GM18861 (cell line): ENCODE measurements around the gene IFNA6.
"Not testable (repeated sequence)": the region's sequence is repeated elsewhere in the genome, so short reads cannot be mapped to it uniquely, and the experiment has no call there.

Source experiments
- ATAC-seq: cut with Tn5 transposase; IDR thresholded peaks from one replicate; pipeline ENCODE4 v1.9.1; 2021; ENCODE audit not compliant: unreplicated experiment

IFNA6 gene

GRCh38 chr9:21350787-21351186 is at the start of gene IFNA6:
IFNA6 (minus strand) TSS chr9:21350887; CDS start chr9:21350887, 0 bp downstream.
- ATAC-seq: no peak

GRCh38 chr9:21399956-21400355 is 49.3 kb upstream of the IFNA6 start:
- no peak for ATAC-seq

- ATAC-seq: no peak
These were observed 48.3 kb upstream of the IFNA6 start for GRCh38 chr9:21398955-21399489.

GRCh38 chr9:21395778-21396717 is 45.4 kb upstream of the IFNA6 start:
- ATAC-seq: peak; percentile 48

- peak; percentile 89 for ATAC-seq
These were observed 41.6 kb upstream of the IFNA6 start for GRCh38 chr9:21392270-21392669.

- no peak for ATAC-seq
These were observed 34.5 kb upstream of the IFNA6 start, which contains the start of gene IFNA2 for GRCh38 chr9:21385131-21385670. IFNA2 (minus strand) TSS chr9:21385398; CDS start chr9:21385329, 69 bp downstream.

GRCh38 chr9:21383627-21384026 is 32.9 kb upstream of the IFNA6 start:
- no peak for ATAC-seq

GRCh38 chr9:21381448-21382339 is 31.0 kb upstream of the IFNA6 start:
- peak; percentile 97 for ATAC-seq

GRCh38 chr9:21371467-21371866 is 20.8 kb upstream of the IFNA6 start:
- ATAC-seq: not testable (repeated sequence)

GRCh38 chr9:21367957-21368356 is 17.3 kb upstream of the IFNA6 start, which contains the start of gene IFNA13:
IFNA13 (minus strand) TSS chr9:21368057; CDS start chr9:21368010, 47 bp downstream.
- ATAC-seq: no peak

- peak; percentile 95 for ATAC-seq
These were observed 16.5 kb upstream of the IFNA6 start for GRCh38 chr9:21367169-21367568.

GRCh38 chr9:21362287-21362686 is 11.6 kb upstream of the IFNA6 start:
- ATAC-seq: no peak

- ATAC-seq: peak; percentile 96
These were observed 7.1 kb upstream of the IFNA6 start for GRCh38 chr9:21357479-21358460.

GRCh38 chr9:21348430-21348970 is 2.2 kb downstream of the IFNA6 start:
- no peak for ATAC-seq

- no peak for ATAC-seq
These were observed 10.0 kb downstream of the IFNA6 start for GRCh38 chr9:21340735-21341134.

GRCh38 chr9:21336457-21336856 is 14.2 kb downstream of the IFNA6 start:
- no peak for ATAC-seq

- ATAC-seq: peak; percentile 79
These were observed 15.7 kb downstream of the IFNA6 start, which contains the start of gene KLHL9 for GRCh38 chr9:21334701-21335632. KLHL9 (minus strand) TSS chr9:21335404; CDS start chr9:21334859, 545 bp downstream.

GRCh38 chr9:21333226-21333625 is 17.5 kb downstream of the IFNA6 start:
- ATAC-seq: no peak
